ENCODE data around the gene HNRNPCL4.
"Not testable (repeated sequence)": the region's sequence is repeated elsewhere in the genome, so short reads cannot be mapped to it uniquely, and the experiment has no call there.

Gene HNRNPCL4

DNA sequence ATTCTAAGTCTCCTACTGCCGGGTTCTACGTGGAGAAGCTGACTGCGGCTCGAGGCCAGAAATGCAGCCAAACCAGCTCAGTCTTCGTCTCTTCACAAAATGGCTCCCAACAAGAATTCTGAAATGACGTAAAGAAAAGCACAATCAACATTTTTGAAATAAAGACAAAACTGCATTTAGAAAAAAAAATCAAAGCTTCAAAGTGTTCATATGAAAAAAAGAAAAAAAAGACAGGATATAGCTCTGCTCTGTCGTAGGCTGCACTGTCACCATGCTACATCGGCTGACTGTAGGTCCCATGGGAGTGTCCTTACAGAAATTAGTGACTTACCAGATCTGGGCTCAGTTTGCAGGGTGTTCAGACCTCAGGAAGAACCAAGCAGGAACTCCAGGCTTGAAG lies at the start of gene HNRNPCL4:
HNRNPCL4 (minus strand) TSS at position 101 of the 400 bp plus-strand sequence. CDS start 164 bp downstream, outside the sequence.
- not testable (repeated sequence) for DNase-seq (ENCODE audit: low read depth in 2 of 2)

DNA sequence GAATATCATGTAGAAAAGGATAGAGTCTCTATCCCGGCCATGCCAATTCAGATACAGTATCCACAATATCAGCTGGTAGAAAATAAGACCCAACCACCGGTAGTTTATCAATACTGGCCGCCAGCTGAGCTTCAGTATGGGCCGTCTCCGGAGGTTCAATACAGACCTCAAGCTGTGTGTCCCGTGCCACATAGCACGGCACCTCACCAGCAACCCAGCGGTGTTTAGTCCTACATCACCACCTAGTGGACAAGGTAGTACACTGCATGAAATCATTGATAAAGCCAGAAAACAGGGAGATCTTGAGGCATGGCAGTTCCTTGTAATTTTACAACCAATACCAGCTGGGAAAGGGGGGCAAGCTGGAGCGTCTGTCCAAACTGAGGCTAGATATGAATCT lies 43.3 kb upstream of the HNRNPCL4 start:
- not testable (repeated sequence) for DNase-seq (ENCODE audit: low read depth in 2 of 2)

DNA sequence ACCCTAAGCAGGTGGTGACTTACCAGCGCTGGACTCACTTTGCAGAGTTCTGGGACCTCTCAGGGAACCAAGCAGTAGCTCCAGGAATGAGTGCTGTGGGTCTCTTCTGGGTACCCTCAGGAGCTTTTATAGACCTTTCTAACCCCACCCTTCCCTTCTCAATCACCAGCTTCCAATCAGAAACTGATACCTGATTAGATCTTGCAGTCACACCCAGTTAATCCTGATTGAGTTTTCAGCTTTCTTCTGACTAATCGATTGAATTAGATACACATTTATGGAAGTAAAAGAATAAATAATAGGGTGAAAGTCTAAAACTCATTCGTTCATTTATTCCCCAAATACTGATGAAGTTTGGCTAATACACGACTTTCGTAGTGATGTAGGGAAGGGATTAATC lies 35.9 kb upstream of the HNRNPCL4 start, which contains the start of gene PRAMEF13:
PRAMEF13 (minus strand) TSS at position 101 of the 400 bp plus-strand sequence. CDS start 1,820 bp downstream, outside the sequence.
- DNase-seq (ENCODE audit: low read depth in 2 of 2): not testable (repeated sequence)

DNA sequence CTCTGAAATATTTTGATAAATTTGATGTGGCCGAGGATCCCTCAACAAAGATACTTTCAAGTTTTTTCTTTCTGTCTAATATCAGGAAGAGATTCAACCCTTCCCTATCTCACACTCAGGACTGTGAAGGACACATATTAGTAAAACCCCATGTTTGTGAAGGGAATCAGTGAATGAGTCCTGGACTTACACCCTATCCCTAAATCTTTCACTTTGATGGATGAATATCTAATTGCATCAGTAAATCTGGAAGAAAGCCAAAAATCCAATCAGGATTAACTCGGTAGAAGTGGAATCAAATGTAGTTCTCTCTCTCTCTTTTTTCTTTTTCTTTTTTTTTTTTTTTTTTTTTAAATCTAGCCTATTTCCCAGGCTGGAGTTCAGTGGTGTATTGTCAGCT lies 6.1 kb upstream of the HNRNPCL4 start, which contains the start of gene PRAMEF9:
PRAMEF9 (plus strand) TSS at position 301 of the 400 bp plus-strand sequence. CDS start 3,433 bp downstream, outside the sequence.
- not testable (repeated sequence) for DNase-seq (ENCODE audit: low read depth in 2 of 2)

DNA sequence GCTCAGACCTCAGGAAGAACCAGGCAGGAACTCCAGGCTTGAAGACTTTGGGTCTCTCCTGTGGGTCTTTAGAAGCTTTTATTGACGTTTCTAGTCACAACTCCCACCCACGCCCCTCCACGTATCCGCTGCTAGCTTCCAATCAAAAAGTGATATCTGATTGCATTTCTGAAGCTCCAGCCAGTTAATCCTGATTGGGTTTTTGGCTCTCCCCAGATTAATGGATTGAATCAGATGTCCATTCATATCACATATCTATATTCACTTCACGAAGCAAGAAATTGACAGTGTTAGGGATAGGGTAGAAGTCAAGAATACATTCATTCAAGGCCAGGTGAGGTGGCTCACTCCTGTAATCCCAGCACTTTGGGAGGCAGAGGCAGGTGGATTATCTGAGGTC lies 9.5 kb downstream of the HNRNPCL4 start, which contains the start of gene PRAMEF26:
PRAMEF26 (minus strand) TSS at position 101 of the 400 bp plus-strand sequence. CDS start 2,914 bp downstream, outside the sequence.
- not testable (repeated sequence) for DNase-seq (ENCODE audit: low read depth in 2 of 2)

DNA sequence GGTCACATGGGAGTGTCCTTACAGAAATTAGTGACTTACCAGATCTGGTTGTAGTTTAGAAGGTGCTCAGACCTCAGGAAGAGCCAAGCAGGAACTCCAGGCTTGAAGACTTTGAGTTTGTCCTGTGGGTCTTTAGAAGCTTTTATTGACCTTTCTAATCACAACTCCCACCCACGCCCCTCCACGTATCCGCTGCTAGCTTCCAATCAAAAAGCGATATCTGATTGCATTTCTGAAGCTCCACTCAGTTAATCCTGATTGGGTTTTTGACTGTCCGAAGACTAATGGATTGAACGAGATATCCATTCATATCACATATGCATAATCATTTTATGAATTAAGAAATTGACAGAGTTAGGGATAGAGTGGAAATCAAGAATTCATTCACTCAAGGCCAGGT lies 48.7 kb downstream of the HNRNPCL4 start, which contains the start of gene HNRNPCL2:
HNRNPCL2 (minus strand) TSS at position 101 of the 400 bp plus-strand sequence. CDS start 454 bp downstream, outside the sequence.
- DNase-seq (ENCODE audit: low read depth in 2 of 2): not testable (repeated sequence)

Measured in stimulated activated CD8-positive, alpha-beta memory T cell treated with anti-CD3 and anti-CD28 coated beads, Interleukin-7, amount 100 ng/mL, for 4 hours (primary cell).